Measurements from ENCODE around the gene GSG1L.
A peak's percentile ranks its signal among the peaks of the same experiment; 100 is the strongest.

The GSG1L gene

GRCh38 chr16:27806986-27807385 lies 256.5 kb downstream of the GSG1L start:
- DNase-seq (ENCODE audit: extremely low spot score), result no peak
- POLR2A ChIA-PET, result no interaction called here
- CTCF ChIA-PET, result no interaction called here
- no peak for TF ChIP-seq ELF4 (IDR thresholded peaks at IDR 0.05)

- DNase-seq (ENCODE audit: extremely low spot score), result no peak
- ChIA-PET POLR2A (no interaction called here), CTCF (no interaction called here)
- no peak for TF ChIP-seq LEF1 (IDR thresholded peaks at IDR 0.05; ENCODE audit: borderline replicate concordance)
- no peak for TF ChIP-seq NFRKB (IDR thresholded peaks at IDR 0.05)
Observed at GRCh38 chr16:27806388-27806787, 257.1 kb downstream of the GSG1L start.

- CTCF ChIA-PET, result no interaction called here
- DNase-seq (ENCODE audit: extremely low spot score), result no peak
- TF ChIP-seq ZNF384 (IDR thresholded peaks at IDR 0.05) (no peak), FOXM1 (IDR thresholded peaks at IDR 0.05; ENCODE audit: borderline replicate concordance) (no peak), LEF1 (IDR thresholded peaks at IDR 0.05; ENCODE audit: borderline replicate concordance) (no peak), HDGF (IDR thresholded peaks at IDR 0.05; ENCODE audit: borderline replicate concordance) (no peak), CTBP1 (IDR thresholded peaks at IDR 0.05; ENCODE audit: borderline replicate concordance) (no peak), SUZ12 (IDR thresholded peaks at IDR 0.05) (no peak), BHLHE40 (IDR thresholded peaks at IDR 0.05; ENCODE audit: borderline replicate concordance) (no peak), L3MBTL2 (conservative IDR thresholded peaks at IDR 0.05) (no peak), SP1 (IDR thresholded peaks at IDR 0.05) (no peak), ARNT (IDR thresholded peaks at IDR 0.05) (no peak)
- POLR2A ChIA-PET, result no interaction called here
Observed at GRCh38 chr16:27805828-27806351, 257.6 kb downstream of the GSG1L start.

GRCh38 chr16:27803775-27804549 lies 259.6 kb downstream of the GSG1L start:
- no peak for TF ChIP-seq FOXA1 (IDR thresholded peaks at IDR 0.05)
- peak; percentile 79; the same call in 1 of the 2 replicates for TF ChIP-seq PKNOX1 (IDR thresholded peaks at IDR 0.05)
- ChIA-PET CTCF (no interaction called here), POLR2A (no interaction called here)
- DNase-seq (ENCODE audit: extremely low spot score), result no peak

- TF ChIP-seq FOXA1 (IDR thresholded peaks at IDR 0.05) (no peak), CTBP1 (IDR thresholded peaks at IDR 0.05; ENCODE audit: borderline replicate concordance) (no peak), FOXM1 (IDR thresholded peaks at IDR 0.05; ENCODE audit: borderline replicate concordance) (no peak), BHLHE40 (IDR thresholded peaks at IDR 0.05; ENCODE audit: borderline replicate concordance) (no peak), ELF4 (IDR thresholded peaks at IDR 0.05) (no peak), FOXK2 (IDR thresholded peaks at IDR 0.05) (no peak), L3MBTL2 (conservative IDR thresholded peaks at IDR 0.05) (no peak), SUZ12 (IDR thresholded peaks at IDR 0.05) (no peak), NFRKB (IDR thresholded peaks at IDR 0.05) (no peak), ZNF384 (IDR thresholded peaks at IDR 0.05) (no peak)
- no peak for DNase-seq (ENCODE audit: extremely low spot score)
- CTCF ChIA-PET, result no interaction called here
- POLR2A ChIA-PET, result no interaction called here
Observed at GRCh38 chr16:27802664-27803439, 260.7 kb downstream of the GSG1L start.

- no peak for TF ChIP-seq ELF4 (IDR thresholded peaks at IDR 0.05)
- TF ChIP-seq SP1 (IDR thresholded peaks at IDR 0.05), result no peak
- TF ChIP-seq FOXM1 (IDR thresholded peaks at IDR 0.05; ENCODE audit: borderline replicate concordance), result no peak
- TF ChIP-seq HDGF (IDR thresholded peaks at IDR 0.05; ENCODE audit: borderline replicate concordance), result no peak
- TF ChIP-seq CTBP1 (IDR thresholded peaks at IDR 0.05; ENCODE audit: borderline replicate concordance), result no peak
- no peak for TF ChIP-seq SUZ12 (IDR thresholded peaks at IDR 0.05)
- no peak for TF ChIP-seq PKNOX1 (IDR thresholded peaks at IDR 0.05)
- TF ChIP-seq FOXA1 (IDR thresholded peaks at IDR 0.05), result no peak
- TF ChIP-seq BHLHE40 (IDR thresholded peaks at IDR 0.05; ENCODE audit: borderline replicate concordance), result no peak
- TF ChIP-seq NFRKB (IDR thresholded peaks at IDR 0.05), result no peak
- no peak for TF ChIP-seq FOXK2 (IDR thresholded peaks at IDR 0.05)
- no peak for TF ChIP-seq TARDBP (IDR thresholded peaks at IDR 0.05)
- TF ChIP-seq ZNF384 (IDR thresholded peaks at IDR 0.05), result no peak
- TF ChIP-seq LEF1 (IDR thresholded peaks at IDR 0.05; ENCODE audit: borderline replicate concordance), result no peak
- TF ChIP-seq ARNT (IDR thresholded peaks at IDR 0.05), result no peak
- TF ChIP-seq L3MBTL2 (conservative IDR thresholded peaks at IDR 0.05), result no peak
- DNase-seq (ENCODE audit: extremely low spot score), result no peak
- ChIA-PET POLR2A (no interaction called here), CTCF (no interaction called here)
Observed at GRCh38 chr16:27801289-27801945, 262.1 kb downstream of the GSG1L start.

- POLR2A ChIA-PET, result no interaction called here
- CTCF ChIA-PET, result no interaction called here
- no peak for DNase-seq (ENCODE audit: extremely low spot score)
- TF ChIP-seq LEF1 (IDR thresholded peaks at IDR 0.05; ENCODE audit: borderline replicate concordance) (no peak), SUZ12 (IDR thresholded peaks at IDR 0.05) (no peak), FOXA1 (IDR thresholded peaks at IDR 0.05) (no peak), ELF4 (IDR thresholded peaks at IDR 0.05) (no peak), HDGF (IDR thresholded peaks at IDR 0.05; ENCODE audit: borderline replicate concordance) (no peak), ARNT (IDR thresholded peaks at IDR 0.05) (no peak), CTBP1 (IDR thresholded peaks at IDR 0.05; ENCODE audit: borderline replicate concordance) (no peak), BHLHE40 (IDR thresholded peaks at IDR 0.05; ENCODE audit: borderline replicate concordance) (no peak), L3MBTL2 (conservative IDR thresholded peaks at IDR 0.05) (no peak), TARDBP (IDR thresholded peaks at IDR 0.05) (no peak)
Observed at GRCh38 chr16:27800817-27801216, 262.7 kb downstream of the GSG1L start.
